RWPE2 (cell line): ENCODE measurements around the gene KCNK7.

Experiments used
- ATAC-seq: fragments of 200-7000 bp; cut with Tn5 transposase; 3 replicates; pipeline ENCODE4 v1.9.1; 2021; ENCODE audit warnings: low read depth
- DNase-seq: peaks from one replicate; pipeline ENCODE4 v3.0.0-alpha.2; 2020; ENCODE audit warnings: low spot score
- H3K27ac ChIP-seq: fragments of 450-650 bp; 2 replicates; pipeline ENCODE4 v1.5.1; 2017; ENCODE audit warnings: mild to moderate bottlenecking; ENCODE audit not compliant: poor library complexity, severe bottlenecking
- H3K27me3 ChIP-seq: fragments of 250-450 bp; sonication (Bioruptor Pico); 2 replicates; pipeline ENCODE4 v1.5.1; 2021; ENCODE audit warnings: mild to moderate bottlenecking, moderate library complexity; ENCODE audit not compliant: insufficient read depth, poor library complexity, severe bottlenecking
- H3K36me3 ChIP-seq: fragments of 250-450 bp; sonication (Bioruptor Pico); 2 replicates; pipeline ENCODE4 v1.5.1; 2020; ENCODE audit warnings: low read depth, mild to moderate bottlenecking, moderate library complexity
- H3K4me1 ChIP-seq: fragments of 250-450 bp; sonication (Bioruptor Pico); 2 replicates; pipeline ENCODE4 v1.5.1; 2021; ENCODE audit warnings: mild to moderate bottlenecking, moderate library complexity; ENCODE audit not compliant: insufficient read depth, poor library complexity, severe bottlenecking
- H3K4me3 ChIP-seq: fragments of 250-450 bp; sonication (Bioruptor Pico); 2 replicates; pipeline ENCODE4 v1.5.1; 2021; ENCODE audit warnings: mild to moderate bottlenecking, moderate library complexity; ENCODE audit not compliant: severe bottlenecking
- H3K9me3 ChIP-seq: fragments of 250-450 bp; sonication (Bioruptor Pico); 2 replicates; pipeline ENCODE4 v1.5.1; 2021; ENCODE audit warnings: mild to moderate bottlenecking, moderate library complexity; ENCODE audit not compliant: severe bottlenecking
- TF ChIP-seq, protein P1 (sequence below): fragments of 450-650 bp; IDR thresholded peaks from one replicate; pipeline ENCODE4 v1.5.1; 2017; ENCODE audit warnings: mild to moderate bottlenecking, moderate library complexity; ENCODE audit not compliant: poor library complexity, severe bottlenecking

Gene KCNK7

DNA sequence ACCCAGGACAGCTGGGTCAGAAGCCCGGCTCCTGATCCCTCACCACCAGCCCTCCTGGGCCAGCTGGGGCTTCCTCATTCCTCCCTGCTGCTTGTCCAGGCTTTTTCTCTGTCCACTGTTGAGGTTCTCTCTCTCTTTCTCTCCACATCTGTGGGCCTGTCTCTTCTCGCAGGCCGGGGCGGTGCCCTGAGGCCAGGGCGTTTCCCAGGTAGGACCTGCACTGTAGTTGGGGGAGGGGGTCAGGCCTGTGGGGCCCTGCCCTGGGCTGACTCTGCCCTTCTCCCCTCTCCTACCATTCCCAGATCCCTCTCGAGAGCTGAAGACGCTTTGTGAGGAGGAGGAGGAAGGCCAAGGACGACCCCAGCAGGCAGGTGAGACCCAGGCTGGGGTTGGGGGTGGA, 14.8 kb downstream of the KCNK7 start:
- H3K27me3 ChIP-seq: no peaks in the 10 kb centered on the region
- H3K9me3 ChIP-seq: no peaks in the 10 kb centered on the region
- peaks cover 6% of the 10 kb centered on the region for H3K4me1 ChIP-seq
- ATAC-seq (no peak), DNase-seq (no peak)
- TF ChIP-seq, protein P1, sequence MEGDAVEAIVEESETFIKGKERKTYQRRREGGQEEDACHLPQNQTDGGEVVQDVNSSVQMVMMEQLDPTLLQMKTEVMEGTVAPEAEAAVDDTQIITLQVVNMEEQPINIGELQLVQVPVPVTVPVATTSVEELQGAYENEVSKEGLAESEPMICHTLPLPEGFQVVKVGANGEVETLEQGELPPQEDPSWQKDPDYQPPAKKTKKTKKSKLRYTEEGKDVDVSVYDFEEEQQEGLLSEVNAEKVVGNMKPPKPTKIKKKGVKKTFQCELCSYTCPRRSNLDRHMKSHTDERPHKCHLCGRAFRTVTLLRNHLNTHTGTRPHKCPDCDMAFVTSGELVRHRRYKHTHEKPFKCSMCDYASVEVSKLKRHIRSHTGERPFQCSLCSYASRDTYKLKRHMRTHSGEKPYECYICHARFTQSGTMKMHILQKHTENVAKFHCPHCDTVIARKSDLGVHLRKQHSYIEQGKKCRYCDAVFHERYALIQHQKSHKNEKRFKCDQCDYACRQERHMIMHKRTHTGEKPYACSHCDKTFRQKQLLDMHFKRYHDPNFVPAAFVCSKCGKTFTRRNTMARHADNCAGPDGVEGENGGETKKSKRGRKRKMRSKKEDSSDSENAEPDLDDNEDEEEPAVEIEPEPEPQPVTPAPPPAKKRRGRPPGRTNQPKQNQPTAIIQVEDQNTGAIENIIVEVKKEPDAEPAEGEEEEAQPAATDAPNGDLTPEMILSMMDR: no peak
- H3K36me3 ChIP-seq: peaks cover 48% of the 10 kb centered on the region
- H3K4me3 ChIP-seq: no peak overlapping the region
- no peak overlapping the region for H3K27ac ChIP-seq

DNA sequence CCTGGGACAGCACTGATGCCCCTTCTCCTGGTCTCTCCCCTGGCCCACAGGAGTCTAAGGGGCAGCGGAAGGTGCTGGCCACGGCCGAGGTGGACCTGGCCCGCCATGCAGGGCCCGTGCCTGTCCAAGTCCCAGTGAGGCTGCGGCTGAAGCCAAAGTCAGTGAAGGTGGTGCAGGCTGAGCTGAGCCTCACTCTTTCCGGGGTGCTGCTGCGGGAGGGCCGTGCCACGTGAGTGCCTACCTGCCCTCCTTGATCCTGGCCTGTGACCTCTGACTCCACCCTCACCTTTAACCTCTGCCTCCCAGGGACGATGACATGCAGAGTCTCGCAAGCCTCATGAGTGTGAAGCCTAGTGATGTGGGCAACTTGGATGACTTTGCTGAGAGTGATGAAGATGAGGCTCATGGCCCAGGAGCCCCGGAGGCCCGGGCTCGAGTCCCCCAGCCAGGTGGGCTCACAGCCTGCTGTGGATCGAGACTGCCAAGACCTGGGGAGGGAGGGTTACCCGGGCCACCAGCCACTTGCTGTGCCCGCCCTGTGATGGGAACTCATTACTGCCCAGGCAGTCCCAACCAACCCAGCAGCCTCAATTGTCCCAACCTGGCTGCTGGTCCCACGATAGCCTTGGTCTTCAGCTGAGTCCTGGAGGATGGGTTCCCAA, 15.4 kb downstream of the KCNK7 start:
- Histone ChIP-seq H3K4me1 (peaks cover 6% of the 10 kb centered on the region), H3K27me3 (no peaks in the 10 kb centered on the region), H3K4me3 (no peak overlapping the region), H3K27ac (no peak overlapping the region), H3K36me3 (peaks cover 44% of the 10 kb centered on the region), H3K9me3 (no peaks in the 10 kb centered on the region)
- TF ChIP-seq, protein P1: no peak
- ATAC-seq: no peak
- peak; percentile 60 for DNase-seq

- no peak overlapping the region for H3K4me3 ChIP-seq
- ATAC-seq (no peak), DNase-seq (no peak)
- H3K4me1 ChIP-seq: peaks cover 6% of the 10 kb centered on the region
- no peaks in the 10 kb centered on the region for H3K27me3 ChIP-seq
- peaks cover 38% of the 10 kb centered on the region for H3K36me3 ChIP-seq
- TF ChIP-seq, protein P1: no peak
- no peaks in the 10 kb centered on the region for H3K9me3 ChIP-seq
- H3K27ac ChIP-seq: no peak overlapping the region
Observed at GRCh38 chr11:65579291-65579690, 16.3 kb downstream of the KCNK7 start.

DNA sequence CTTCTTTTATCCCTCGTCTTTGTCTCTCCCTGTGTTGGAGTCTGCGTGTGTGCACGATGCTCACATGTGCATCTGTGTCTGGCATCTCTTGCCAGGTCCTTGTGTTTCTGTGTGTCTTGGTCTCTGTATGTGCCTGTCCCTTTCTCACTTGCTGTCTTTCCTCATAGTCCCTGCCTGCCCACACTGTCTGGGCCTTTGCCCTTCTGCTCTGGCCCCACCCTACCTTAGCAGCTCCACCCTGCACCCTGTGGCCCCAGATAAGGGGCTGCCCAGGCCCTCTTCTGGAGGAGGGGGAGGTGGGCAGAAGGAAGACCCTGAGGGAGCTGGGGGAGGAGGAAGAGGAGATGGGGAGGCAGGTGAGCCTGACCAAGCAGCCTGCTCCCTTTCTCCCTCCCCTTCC, 16.9 kb downstream of the KCNK7 start:
- no peak overlapping the region for H3K27ac ChIP-seq
- DNase-seq (no peak), ATAC-seq (no peak)
- peaks cover 9% of the 10 kb centered on the region for H3K4me1 ChIP-seq
- H3K9me3 ChIP-seq: no peaks in the 10 kb centered on the region
- H3K4me3 ChIP-seq: no peak overlapping the region
- TF ChIP-seq, protein P1: no peak
- peaks cover 36% of the 10 kb centered on the region for H3K36me3 ChIP-seq
- H3K27me3 ChIP-seq: no peaks in the 10 kb centered on the region

DNA sequence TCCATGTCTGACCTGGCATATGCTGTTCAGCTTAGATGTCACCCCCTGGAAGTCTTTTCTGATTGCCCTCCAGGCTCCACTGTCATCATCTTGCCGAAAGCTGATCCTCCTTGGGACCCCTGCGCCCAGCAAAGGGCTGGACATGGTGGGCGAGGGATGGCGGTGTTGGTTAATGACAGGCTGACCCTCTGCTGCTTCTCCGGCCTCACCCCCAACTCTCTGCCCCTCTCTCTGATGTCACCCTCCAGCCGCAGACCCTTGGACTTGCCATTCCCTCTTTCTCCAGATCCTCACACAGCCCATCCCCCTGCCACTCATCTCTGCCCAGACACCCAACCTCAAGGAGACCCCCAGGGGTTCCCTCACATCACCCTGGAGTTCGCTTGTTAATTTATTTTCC, 17.5 kb downstream of the KCNK7 start:
- ATAC-seq: no peak
- Histone ChIP-seq H3K4me3 (no peak overlapping the region), H3K36me3 (peaks cover 39% of the 10 kb centered on the region), H3K9me3 (no peaks in the 10 kb centered on the region), H3K27me3 (no peaks in the 10 kb centered on the region), H3K4me1 (peaks cover 14% of the 10 kb centered on the region), H3K27ac (peak overlapping the region; percentile 86)
- TF ChIP-seq, protein P1: no peak
- no peak for DNase-seq
